Stimulated activated CD8-positive, alpha-beta memory T cell treated with anti-CD3 and anti-CD28 coated beads, Interleukin-7, amount 100 ng/mL, for 1 hour (primary cell): ENCODE results near the gene RCE1.

Source experiments
- DNase-seq, 2 donors: peaks; one replicate each; pipeline ENCODE4 v3.0.0-alpha.2; 2020; ENCODE audit warnings: low read depth in 2 of 2

The RCE1 gene

DNA sequence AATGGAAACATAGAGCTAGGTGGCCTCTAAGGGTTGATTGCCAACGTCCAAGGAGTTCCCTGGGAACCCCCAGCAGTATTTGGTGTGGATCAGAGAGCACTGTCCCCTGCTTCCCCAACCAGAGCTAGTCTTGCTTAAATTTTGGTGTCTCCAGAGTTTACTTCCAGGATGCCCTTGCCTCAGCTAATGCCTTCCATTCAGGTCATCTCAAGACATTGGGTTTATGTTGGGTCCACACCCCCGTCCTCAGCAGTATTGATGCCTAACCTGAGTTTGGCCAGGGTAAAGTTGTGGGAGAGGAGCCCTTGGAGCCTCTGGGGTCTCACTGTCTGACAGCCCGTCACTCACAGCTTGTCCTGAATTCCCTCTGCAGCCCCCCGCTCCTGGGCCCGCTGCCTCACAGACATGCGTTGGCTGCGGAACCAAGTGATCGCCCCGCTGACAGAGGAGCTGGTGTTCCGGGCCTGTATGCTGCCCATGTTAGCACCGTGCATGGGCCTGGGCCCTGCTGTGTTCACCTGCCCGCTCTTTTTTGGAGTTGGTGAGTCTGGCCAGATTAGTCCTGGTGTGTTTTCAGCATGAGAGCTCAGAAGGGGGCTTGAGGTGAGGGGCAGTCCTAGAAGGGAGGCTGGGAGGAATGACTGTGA is 1.4 kb downstream of the RCE1 start:
- no peak for DNase-seq

- no peak for DNase-seq
These were observed 2.1 kb downstream of the RCE1 start for GRCh38 chr11:66845143-66845875.

DNA sequence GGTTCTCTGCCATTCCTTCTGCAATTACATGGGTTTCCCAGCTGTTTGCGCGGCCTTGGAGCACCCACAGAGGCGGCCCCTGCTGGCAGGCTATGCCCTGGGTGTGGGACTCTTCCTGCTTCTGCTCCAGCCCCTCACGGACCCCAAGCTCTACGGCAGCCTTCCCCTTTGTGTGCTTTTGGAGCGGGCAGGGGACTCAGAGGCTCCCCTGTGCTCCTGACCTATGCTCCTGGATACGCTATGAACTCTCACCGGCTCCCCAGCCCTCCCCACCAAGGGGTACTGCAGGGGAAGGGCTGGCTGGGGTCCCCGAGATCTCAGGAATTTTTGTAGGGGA is 2.6 kb downstream of the RCE1 start:
- no peak for DNase-seq

DNA sequence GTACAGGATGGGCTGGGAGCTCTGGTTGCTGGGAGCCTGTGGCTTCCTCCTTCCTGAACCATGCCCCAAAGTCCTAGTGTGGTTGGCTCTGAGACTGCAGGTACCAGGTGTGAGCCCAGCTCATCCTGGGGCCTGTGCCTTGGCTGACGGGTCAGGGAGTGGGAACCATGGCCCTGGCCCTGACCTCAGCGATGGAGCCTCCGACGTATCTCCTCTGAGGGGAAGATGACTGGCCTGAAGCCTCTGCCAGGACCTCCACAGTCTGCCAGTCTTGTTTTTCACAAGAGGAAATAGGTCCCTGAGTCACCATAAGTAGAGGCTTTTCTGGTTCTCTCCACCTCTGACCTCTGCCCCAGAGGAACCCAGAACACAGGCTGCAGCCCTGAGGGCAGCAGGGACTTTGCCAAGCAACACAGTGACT is 3.4 kb downstream of the RCE1 start:
- no peak for DNase-seq

DNA sequence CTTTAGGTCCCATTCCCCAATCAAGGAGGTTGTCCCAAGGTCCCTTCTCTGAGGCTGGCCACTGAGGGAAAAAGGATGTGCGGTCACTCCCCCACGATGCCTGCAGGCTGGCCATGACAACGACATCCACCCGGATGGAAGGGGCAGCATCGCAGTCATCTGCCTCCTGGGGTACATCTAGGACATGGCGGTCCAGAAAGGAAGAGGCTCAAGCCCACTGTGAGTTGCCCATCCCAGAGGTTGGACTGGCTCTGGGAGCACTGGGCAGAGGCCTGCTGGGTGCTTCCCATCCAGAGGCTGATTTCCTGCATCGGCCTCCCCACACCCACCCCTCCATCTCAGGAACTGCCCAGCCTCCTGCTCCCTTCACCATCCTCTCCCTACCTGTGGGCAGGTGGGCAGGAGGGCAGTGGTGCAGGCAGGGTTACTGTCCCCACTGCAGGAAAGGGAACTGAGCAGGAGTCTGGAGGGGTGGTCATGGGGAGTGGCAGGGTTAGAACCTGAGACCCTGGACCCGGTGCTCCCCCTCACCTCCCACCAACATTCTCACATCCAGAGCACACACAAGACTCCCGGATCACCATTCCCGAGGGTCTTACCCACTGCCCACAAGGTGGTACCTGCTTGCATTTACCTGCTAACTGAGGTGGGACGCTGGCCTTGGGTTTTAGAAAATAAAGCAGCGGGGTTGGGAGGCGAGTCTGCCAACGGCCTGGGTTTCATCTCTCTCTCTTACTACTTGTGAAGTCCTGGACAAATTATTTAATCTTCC is 4.4 kb downstream of the RCE1 start:
- no peak for DNase-seq

DNA sequence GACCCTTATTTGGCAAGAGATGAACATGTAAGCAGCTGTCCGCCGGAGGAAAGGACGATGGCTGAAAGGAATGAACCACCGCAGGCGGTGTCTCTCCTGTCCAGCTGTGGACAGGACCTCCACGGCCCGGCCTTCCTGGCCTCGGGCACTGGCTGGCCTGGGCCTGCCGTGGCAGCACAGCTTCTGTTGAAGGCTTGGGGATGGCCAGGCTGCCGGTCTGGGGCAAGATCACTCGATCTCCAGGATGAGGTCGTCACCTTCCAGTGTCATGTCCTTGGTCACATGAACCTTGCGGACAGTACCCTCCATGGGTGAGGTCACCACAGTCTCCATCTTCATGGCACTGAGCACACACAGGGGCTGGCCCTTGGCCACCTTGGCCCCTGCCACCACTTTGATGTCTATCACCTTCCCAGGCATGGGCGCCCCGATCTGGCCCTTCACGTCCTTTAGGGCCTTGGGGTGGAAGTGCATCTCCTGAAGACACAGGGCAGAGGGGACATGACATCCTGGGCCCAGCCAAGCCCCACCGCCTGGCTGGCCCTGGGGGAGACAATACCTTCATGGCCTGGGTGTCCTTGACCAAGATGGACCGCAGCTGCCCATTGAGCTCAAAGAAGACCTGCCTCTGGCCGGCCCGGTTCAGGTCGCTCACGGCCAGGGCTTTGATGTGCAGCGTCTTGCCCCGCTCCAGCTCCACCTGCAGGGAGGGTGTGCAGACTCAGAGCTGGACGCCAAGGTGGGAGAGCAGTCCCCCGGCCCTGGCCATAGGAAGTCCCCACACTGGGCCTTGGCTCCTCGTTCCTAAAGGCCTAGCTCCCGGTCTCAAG is 5.6 kb downstream of the RCE1 start:
- no peak for DNase-seq

DNA sequence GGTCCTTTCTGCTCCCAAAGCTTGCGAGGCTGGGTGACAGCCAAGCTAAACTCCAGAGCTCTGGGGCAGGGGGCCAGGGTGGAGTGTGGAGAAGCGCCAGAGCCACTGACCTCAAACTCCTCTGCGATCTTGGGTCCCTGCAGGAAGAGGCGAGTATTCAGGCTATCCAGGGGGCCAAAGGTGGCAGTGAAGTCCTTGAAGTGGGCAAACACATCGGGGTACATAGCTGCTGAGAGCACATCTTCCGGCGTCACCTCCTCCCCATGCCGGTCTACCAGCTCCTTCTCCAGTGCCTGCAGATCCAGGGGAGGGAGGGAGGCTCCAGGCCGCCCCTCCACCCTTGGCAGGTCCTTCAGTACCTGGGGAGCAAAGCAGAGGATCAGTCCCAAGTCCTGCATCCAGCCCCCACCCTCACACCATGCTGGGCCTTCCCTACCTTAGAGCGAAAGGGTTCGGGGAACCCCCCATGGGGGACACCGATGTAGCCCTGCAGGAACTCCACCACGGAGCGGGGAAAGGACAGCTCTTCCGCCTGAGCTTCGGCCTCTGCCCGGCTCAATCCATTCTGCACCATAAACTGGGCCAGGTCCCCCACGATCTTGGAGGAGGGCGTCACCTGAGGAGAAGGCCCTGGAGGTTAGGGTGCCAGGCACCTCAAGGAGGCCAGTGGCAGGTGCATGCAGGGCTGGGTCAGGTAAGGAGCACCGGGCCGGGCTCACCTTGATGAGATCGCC is 6.4 kb downstream of the RCE1 start:
- no peak for DNase-seq

GRCh38 chr11:66850235-66850587 is 7.0 kb downstream of the RCE1 start:
- no peak for DNase-seq

DNA sequence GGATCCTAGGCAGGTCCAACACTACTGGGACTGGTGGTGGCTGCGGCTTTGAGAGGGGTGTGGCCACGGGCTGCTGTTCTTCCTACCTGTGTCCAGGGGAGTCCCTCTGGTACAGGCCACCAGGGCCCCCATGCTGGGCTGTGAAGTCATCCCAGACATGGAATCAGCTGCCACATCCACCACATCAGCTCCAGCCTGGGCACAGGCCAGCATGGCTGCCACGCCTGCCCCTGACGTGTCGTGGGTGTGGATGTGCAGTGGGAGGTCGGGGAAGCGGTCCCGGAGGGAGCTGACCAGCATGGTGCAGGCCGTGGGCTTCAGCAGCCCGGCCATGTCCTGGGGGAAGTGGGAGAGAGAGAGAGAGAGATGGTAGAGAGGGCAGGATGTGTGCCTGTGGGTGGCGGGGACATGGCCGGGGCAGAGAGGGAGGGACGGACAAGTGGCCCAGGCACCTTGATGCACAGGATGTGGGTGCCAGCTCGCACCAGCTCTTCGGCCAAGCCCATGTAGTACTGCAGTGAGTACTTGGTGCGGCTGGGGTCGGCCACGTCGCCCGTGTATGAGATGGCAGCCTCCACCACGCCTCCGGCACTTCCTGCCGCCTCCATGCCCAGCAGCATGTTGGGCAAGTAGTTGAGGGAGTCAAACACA is 7.5 kb downstream of the RCE1 start:
- DNase-seq = no peak

DNA sequence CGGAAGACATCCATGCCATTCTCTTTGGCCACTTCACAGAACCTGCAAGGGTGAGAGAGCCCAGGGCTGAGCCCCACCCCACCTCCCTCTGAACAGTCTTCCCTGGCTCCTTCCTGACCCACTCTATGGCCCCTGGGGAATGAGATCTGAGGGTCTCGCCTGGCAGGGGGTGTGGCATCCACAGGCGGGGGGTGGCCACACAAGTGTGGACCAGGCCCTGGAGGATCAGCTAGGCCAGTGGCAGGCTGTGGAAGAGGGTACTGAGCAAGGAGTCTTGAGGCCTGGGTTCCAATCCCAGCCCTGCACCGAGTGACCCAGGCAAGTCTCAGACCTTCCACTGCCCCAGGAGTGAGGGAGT is 8.0 kb downstream of the RCE1 start:
- DNase-seq = no peak

DNA sequence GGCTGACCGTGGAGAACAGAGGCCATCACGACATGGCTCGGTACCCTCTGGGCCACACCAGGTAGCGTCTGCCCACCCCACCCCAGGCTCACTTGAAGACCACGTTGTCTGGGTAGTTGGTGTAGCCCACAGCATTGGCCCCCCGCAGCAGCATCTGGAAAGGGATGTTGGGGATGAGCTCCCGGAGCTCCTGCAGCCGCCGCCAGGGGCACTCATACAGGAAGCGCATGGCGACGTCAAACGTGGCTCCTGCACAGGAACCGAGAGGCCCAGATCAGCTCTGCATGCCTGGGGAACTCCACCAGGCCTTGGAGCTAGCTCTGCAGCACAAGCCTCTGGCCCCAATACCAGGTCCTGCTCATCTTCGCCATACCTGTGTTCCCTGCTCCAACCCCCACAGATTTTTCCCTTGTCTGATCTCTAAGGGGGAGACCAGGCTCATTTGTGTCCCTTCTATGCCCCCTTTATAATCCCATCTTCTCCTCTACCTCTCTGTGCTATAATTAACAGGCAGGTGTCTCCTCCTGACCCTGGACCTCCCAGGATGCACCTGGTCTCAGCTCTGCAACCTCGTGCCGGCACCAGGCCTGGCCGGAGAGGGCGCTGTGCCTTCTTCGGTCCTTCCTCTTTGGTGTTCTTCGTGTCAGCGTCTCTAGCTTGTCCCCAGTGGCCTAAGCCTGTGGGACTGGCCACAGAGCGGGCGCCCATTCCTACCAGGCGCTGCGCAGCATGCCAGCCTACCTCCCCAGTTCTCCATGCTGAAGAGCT is 8.6 kb downstream of the RCE1 start:
- DNase-seq = no peak

- no peak for DNase-seq
These were observed 9.4 kb downstream of the RCE1 start for GRCh38 chr11:66852466-66853241.

DNA sequence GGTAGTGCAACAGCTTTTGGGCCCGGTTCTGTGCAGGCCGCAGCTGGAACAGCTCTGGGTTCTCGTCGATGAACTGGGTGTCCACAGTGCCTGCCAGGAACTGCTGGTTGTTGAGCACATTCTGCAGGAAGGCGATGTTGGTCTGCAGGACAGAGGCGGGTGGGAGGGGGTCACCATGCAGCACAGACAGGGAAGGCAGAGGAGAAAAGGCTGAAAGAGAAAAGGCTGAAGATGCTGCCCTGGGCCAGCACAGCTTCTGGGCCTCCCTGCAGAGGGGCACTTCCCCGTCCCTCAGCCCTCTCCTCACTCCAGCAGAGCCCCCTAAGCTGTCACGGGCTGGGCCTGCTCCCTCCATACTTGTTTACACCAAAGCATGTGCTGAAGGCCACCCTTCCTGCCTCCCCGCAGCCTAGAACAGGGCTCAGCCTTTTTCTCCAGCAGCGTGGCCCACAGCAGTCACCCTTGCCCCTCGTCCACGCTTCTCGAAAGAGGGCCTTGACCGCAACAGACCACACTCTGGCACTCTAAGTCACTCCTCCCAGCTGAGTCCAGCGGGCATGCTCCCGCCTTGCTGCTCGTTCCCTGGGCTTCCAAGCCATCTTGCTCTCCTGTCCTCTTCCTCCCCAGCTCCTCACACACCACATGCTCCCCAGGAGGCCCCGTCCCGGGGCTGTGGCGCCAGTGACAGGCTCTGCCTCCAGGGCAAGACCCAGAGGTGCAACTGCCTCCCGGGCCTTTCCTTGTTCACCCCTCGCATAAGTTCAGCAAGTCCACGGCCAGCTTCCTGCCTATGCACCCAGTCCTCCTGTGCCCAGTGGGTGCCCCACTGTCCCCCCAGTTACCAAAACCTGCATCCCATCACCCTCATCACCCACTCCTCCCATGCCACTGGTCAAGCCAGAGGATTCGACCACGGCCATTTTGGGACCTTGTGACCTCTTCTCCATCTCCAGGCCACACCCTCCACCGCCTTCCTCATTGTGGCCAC is 10.3 kb downstream of the RCE1 start:
- no peak for DNase-seq

DNA sequence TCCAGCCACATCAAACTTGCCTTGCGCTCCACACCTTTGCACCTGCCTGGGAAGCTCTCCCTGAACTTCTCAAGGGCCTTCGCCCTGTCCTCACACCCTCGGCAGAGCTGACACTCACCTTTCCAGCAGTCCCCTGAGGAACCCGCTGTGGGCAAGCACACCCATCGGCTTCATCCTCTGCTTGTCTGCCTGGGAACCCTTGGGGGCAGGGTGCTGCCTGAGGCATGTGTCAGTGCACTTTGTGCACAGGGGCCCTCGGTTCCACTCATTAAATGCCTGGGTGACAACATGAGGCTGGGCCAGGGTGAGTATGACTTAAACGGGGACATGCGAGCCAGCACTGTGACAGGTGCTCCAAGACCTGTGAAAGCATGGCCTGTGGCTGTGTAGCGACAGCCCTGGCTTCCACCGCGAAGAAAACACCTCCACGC is 11.0 kb downstream of the RCE1 start:
- no peak for DNase-seq

DNA sequence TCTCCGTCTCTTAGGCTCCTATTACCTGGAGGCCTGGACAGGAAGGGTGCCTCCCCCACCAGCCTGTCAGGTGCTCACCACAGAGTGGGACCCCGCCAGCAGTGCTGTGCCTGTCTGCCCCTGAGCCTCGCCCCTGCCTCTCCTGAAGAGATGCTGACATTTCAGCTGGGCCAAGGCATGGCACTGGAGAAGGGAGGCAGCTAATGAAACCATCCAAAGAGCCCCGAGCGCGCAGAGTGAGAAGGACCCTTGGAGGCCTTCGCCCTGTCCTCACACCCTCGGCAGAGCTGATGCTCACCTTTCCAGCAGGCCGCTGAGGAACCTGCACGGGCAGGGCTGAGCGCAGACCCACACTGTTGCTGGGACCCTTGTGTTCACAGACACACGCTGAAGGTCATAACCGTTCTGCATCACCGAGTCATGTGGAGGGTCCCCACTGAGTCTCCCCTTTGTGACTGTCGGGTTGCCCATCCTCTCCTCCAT is 11.5 kb downstream of the RCE1 start:
- DNase-seq = no peak

- DNase-seq = peak; percentile 30 to 50
These were observed 12.6 kb downstream of the RCE1 start for GRCh38 chr11:66855574-66856495.
